GM10847 (cell line): ENCODE results near the gene ZKSCAN2.

Source experiments
- POLR2A ChIP-seq: IDR thresholded peaks from 2 replicates; pipeline ENCODE4 v1.6.1; 2011; ENCODE audit not compliant: insufficient read length; ENCODE audit errors: extremely low read depth

The ZKSCAN2 gene

DNA sequence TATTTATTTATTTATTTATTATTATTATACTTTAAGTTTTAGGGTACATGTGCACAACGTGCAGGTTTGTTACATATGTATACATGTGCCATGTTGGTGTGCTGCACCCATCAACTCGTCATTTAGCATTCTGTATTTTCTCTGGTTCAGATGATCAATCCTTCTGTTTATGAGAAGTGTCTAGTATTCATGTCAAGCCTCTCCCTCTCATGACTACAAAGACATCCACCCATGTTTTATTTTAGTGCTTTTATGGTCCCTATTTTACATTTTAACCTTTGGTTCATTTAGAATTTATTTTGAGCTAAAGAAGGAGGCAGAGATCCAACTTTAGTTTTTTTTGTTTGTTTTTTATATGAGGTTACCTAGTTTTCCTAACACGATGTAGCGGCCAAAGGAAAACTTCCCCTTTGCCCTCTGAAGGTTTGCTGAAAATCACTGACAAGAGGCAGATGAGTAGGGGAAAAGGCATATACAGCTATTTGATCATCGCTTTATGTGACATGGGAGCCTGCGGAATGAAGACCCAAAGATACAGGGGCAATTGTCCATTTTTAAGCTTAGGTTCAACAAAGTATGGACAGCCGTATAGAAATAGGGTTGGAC lies 63.3 kb downstream of the ZKSCAN2 start:
- no peak for TF ChIP-seq POLR2A

DNA sequence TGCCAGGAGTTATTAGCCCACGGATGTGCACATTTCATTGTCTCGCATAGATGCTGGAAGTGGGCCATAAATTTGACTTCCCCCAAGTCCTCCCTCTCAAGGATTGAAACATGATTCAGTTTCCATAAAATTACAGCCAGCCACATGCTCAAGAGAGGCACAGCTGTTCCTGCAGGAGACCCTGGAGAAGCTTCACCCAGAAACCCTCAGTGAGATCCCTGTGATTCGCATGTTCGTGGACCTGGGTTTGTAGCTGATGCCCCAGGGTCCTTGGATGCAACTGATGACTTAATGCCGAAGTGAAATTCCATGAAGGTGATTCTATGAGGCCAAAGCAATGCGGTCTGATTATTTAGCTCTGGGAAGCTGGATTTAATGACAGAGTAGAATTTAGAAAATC lies 65.5 kb downstream of the ZKSCAN2 start:
- TF ChIP-seq POLR2A = no peak

DNA sequence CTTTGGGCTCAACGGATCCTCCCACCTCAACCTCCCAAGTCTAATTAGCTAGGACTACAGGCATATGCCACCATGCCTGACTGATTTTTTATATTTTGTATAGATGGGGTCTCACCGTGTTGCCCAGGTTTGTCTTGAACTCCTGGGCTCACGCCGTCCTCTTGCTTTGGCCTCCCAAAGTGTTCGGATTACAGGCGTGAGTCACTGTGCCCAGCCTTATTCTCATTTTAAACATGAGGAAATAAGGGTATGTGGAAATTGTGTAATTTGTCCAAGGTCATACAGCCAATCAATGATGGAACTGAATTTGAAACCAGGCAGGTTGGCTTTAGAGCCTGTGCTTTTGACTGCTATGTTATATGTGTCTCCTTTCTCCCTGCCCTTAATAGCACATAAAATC lies 68.3 kb downstream of the ZKSCAN2 start:
- no peak for TF ChIP-seq POLR2A

DNA sequence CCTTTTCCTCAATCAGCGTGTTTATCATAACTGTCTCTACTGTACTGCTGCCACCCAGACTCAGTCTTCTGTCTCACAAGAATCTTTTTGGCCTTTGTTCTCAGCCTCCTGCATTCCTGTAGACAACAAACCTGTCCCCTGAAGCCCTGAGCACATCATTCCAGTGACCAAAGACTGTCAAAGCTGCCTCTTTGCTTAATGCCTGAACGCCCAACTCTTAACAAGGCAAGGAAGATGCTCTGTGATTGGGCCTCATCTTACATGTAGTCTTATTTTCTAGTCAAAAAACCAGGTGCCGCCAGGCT lies 70.2 kb downstream of the ZKSCAN2 start:
- no peak for TF ChIP-seq POLR2A
